Neutrophil (primary cell): ENCODE data around the gene ST3GAL5.

Experiments
- H3K27ac ChIP-seq: fragments of 200-600 bp; sonication (generic); 2 replicates; pipeline ENCODE4 v1.5.1; 2016; ENCODE audit warnings: mild to moderate bottlenecking, moderate library complexity
- H3K27me3 ChIP-seq: fragments of 200-600 bp; sonication (generic); 2 replicates; pipeline ENCODE4 v1.6.0; 2016; ENCODE audit warnings: mild to moderate bottlenecking
- H3K36me3 ChIP-seq: fragments of 200-600 bp; sonication (generic); 2 replicates; pipeline ENCODE4 v1.5.1; 2017
- H3K4me1 ChIP-seq, 2 experiments: fragments of 200-600 bp in 1 of 2; sonication (generic) in 1 of 2; 1 replicate in 1 of 2; 2 replicates in 1 of 2; pipeline versions ENCODE4 v1.5.1 to v1.6.1; 2013 to 2016; ENCODE audit warnings: low read depth in 1 of 2, low read length in 1 of 2, mild to moderate bottlenecking in 1 of 2, moderate library complexity in 1 of 2; ENCODE audit not compliant: control insufficient read depth in 1 of 2, insufficient read depth in 1 of 2
- H3K4me3 ChIP-seq, 2 experiments: fragments of 200-600 bp in 1 of 2; sonication (generic) in 1 of 2; 1 replicate in 1 of 2; 2 replicates in 1 of 2; pipeline ENCODE4 v1.5.1; 2013 to 2016; ENCODE audit warnings: low read depth in 1 of 2, low read length in 1 of 2, mild to moderate bottlenecking in 1 of 2, moderate library complexity in 1 of 2
- H3K9me3 ChIP-seq: fragments of 200-600 bp; sonication (generic); 2 replicates; pipeline ENCODE4 v1.5.1; 2016
- TF ChIP-seq, protein P1 (sequence below): fragments of 200-600 bp; sonication (generic); IDR thresholded peaks from 2 replicates; pipeline ENCODE4 v1.5.1; 2016; ENCODE audit warnings: antibody characterized with exemption

ST3GAL5 gene

DNA sequence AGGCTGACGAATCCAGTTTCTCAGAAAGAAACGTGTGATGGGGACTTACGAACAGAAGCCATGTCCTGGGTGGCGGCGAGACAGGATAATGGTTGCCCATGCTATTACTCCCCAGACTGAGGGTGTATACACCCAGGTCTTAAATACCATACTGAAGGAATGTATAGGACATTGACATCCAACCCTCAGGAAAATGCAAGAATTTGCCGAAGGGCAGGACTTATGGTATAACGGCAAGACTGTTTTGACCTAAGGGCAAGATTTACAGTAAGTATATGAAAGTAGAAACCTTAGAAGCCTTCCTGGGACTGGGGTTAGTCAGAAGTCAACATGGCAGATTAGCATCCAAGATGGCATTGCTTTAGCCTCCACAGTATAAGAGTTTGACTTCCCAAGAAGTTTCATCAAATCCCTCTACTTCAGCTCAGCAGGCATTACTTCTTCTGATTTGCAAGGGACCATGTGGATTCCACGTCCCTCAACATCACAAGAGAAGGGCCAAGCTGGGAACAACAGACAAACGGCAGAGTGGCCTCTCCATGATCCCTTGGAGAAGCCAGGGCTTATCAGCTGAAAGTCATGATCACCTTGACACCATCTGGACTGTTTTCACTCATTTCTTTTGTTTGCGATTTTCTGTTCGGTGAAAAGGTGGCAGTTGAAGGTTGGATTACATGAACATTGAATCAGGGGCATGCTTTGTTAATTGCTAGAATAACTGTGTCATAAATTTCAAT lies 21.1 kb downstream of the ST3GAL5 start:
- no peak overlapping the region for H3K4me3 ChIP-seq
- no peaks in the 10 kb centered on the region for H3K36me3 ChIP-seq
- H3K4me1 ChIP-seq, result no peaks in the 10 kb centered on the region
- H3K27ac ChIP-seq, result no peak overlapping the region
- no peaks in the 10 kb centered on the region for H3K27me3 ChIP-seq
- H3K9me3 ChIP-seq, result no peaks in the 10 kb centered on the region
- TF ChIP-seq, protein P1, sequence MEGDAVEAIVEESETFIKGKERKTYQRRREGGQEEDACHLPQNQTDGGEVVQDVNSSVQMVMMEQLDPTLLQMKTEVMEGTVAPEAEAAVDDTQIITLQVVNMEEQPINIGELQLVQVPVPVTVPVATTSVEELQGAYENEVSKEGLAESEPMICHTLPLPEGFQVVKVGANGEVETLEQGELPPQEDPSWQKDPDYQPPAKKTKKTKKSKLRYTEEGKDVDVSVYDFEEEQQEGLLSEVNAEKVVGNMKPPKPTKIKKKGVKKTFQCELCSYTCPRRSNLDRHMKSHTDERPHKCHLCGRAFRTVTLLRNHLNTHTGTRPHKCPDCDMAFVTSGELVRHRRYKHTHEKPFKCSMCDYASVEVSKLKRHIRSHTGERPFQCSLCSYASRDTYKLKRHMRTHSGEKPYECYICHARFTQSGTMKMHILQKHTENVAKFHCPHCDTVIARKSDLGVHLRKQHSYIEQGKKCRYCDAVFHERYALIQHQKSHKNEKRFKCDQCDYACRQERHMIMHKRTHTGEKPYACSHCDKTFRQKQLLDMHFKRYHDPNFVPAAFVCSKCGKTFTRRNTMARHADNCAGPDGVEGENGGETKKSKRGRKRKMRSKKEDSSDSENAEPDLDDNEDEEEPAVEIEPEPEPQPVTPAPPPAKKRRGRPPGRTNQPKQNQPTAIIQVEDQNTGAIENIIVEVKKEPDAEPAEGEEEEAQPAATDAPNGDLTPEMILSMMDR, result no peak

DNA sequence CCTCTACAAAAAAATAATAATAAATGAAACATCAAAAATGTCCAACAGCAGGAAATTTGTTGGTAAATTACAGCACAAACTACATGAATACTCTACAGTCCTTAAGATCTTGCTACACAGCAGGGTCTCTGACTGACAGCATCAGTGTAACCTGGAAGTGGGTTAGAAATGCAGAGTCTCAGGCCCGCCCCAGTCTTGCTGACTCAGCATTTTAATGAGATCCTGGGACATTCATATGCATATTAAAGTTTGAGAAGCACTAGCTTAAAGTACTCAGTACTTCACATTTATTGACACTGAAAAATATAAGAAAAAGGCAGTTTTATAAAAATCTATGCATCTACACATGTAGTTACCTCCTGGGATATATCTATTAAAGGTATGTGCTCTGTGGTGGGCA lies 21.7 kb downstream of the ST3GAL5 start:
- Histone ChIP-seq H3K4me3 (no peak overlapping the region), H3K36me3 (no peaks in the 10 kb centered on the region), H3K27ac (no peak overlapping the region), H3K27me3 (no peaks in the 10 kb centered on the region), H3K4me1 (no peaks in the 10 kb centered on the region), H3K9me3 (no peaks in the 10 kb centered on the region)
- TF ChIP-seq, protein P1, result no peak

DNA sequence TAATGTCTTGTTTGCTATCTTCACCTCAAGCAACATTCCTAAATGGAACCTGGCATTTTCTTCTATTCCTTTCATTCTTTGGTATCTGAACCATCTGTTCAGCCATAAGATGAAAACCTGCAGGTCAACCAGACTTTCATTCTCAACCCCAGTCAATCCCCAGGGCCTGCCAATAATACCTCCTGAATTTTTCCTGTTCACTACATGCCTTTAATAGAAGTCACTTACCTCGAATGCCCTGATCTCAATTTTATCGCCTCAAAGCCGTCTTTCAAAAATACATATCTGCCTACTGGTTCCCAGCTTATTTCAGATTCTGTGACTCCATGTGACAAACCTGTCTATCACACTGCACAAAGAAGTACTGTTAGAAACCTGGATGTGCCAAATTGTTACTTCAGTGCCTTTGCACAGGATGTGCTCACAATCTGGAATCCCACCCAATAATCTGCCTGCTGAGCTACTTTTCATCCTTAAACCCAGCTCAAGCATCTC lies 22.6 kb downstream of the ST3GAL5 start:
- H3K27me3 ChIP-seq, result no peaks in the 10 kb centered on the region
- H3K9me3 ChIP-seq, result no peaks in the 10 kb centered on the region
- TF ChIP-seq, protein P1, result no peak
- no peak overlapping the region for H3K27ac ChIP-seq
- H3K36me3 ChIP-seq, result no peaks in the 10 kb centered on the region
- no peaks in the 10 kb centered on the region for H3K4me1 ChIP-seq
- no peak overlapping the region for H3K4me3 ChIP-seq

DNA sequence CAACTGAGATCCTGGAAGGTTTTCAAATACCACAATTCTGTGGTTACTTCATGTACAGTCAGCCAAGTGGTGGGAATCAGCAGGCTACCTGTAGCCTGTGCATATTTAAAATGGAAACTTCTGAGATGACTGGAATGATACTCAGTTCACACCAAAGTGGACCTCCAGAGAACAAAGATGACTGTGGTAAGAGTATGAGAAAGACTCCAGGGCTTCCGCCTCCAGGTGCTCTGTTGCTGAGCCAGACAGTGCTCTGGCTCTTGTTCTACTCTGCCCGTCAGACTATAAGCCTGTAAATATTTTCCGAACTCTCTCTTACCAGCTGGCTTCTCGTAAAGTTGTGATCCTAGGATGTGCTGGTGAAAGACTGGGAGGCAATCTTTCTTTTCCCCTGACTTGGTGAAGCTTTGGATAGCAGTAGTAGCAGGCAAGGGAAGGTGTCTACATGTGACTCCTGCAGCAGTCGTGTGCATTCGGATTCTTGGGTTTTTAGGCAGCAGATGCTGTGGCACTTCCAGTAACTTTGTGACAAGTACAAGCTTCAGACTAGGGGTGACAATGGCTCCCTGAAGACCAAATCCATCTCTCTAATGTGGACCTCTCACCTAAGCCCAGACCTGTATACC lies 23.1 kb downstream of the ST3GAL5 start:
- H3K4me1 ChIP-seq, result no peaks in the 10 kb centered on the region
- H3K27me3 ChIP-seq, result no peaks in the 10 kb centered on the region
- H3K4me3 ChIP-seq, result no peak overlapping the region
- H3K27ac ChIP-seq, result no peak overlapping the region
- H3K36me3 ChIP-seq, result no peaks in the 10 kb centered on the region
- TF ChIP-seq, protein P1, result no peak
- H3K9me3 ChIP-seq, result no peaks in the 10 kb centered on the region

DNA sequence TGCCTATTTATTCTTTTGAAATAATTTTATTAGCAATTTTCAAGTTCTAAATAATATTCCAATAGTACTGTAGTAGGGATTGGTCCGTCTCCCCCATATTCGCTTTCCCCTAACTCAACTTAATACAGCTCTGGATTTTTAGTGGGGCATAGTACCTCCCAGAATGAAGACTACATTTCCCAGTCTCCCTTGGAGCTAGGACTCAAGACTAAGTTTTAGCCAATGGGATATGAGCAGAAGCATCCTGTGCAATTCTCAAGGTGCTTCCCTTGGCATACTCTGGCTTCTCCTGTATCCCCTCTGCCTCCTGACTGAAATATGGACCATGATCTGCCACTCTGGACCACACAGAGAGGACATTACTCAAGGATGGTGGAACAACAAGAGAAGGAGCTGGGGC lies 24.1 kb downstream of the ST3GAL5 start:
- H3K4me3 ChIP-seq, result no peak overlapping the region
- H3K27ac ChIP-seq, result no peak overlapping the region
- no peaks in the 10 kb centered on the region for H3K4me1 ChIP-seq
- no peaks in the 10 kb centered on the region for H3K9me3 ChIP-seq
- TF ChIP-seq, protein P1, result no peak
- H3K27me3 ChIP-seq, result no peaks in the 10 kb centered on the region
- H3K36me3 ChIP-seq, result no peaks in the 10 kb centered on the region
